Left hindlimb (tissue), 1 donor: Measurements from ENCODE around the gene TLE2.

Source experiments
- DNase-seq: peaks from one replicate; pipeline ENCODE4 v3.0.0-alpha.2; 2018

Gene TLE2

GRCh38 chr19:3029065-3029923 is at the start of gene TLE2:
TLE2 (minus strand) TSS chr19:3029280; CDS start chr19:3028904, 376 bp downstream.
- DNase-seq: no peak

- peak; percentile 44 for DNase-seq
Observed at GRCh38 chr19:3075605-3076431, 46.7 kb upstream of the TLE2 start.

DNA sequence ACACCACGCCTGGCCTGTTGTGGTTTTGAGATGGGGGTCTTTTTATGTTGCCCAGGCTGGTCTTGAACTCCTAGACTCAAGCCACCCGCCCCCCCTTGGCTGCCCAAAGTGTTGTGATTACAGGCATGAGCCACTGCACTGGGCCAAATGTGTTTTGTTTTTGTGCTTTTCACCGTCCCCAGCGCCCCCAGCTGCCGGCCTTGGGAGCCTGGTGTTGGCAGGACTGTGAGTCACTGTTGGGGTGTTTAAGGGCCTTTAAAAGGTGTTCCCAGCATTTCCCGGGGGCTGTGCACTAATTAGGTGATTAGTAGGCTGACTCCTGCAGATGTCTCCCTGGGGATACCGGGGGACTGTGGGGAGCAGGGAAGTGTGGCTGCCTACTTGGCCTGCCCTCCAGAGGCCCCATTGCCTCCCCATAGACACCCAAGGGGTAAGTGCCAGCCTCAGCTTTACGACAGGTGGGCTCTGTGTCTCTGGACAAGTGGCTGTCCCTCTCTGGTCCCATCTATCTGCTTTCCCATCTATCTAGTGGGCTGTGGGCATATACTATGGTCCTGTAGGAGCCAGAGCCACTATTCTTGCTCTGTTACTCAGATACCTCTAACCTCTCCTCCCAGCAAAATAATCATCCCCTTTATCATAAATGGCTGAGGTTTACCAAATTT is 45.0 kb upstream of the TLE2 start:
- no peak for DNase-seq

DNA sequence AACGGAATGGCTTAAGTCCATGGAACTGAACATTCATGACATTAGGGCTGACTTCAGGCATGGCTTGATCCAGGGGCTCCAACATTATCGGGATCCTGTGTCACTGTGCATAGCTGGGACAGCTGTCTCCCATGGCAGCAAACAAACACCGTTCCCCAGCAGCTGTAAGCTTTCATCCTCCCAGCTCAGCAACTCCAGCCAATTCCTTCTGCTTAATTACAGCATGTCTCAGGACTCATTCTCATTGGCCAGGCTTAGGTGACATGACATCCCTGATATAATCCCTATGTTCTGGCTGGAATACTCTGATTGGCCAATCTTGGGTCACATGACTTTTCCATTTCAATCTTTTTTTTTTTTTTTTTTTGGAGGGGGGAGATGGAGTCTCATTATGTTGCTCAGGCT is 44.1 kb upstream of the TLE2 start:
- DNase-seq: peak; percentile 67

GRCh38 chr19:3071768-3072167 is 42.7 kb upstream of the TLE2 start:
- peak; percentile 21 for DNase-seq

DNA sequence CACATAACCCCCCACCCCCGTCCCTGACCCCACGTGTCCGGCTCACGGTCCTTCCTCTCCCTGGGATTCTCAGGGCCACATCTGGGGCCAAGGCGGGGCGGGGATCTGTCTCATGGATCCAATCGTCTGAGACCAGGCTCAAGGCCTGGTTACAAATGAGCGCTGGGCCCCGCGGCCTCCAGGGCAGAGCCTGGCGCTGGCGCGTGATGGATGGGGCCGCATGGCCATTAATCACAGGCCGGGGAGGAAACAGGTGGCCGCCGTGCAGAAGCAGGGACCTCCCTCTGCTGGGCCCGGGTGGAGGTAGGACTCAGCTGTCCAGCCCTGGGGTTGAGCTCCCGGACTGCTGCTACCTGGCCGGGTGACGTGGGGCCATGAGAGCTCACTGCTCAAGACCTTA is 39.0 kb upstream of the TLE2 start:
- DNase-seq: peak; percentile 52

DNA sequence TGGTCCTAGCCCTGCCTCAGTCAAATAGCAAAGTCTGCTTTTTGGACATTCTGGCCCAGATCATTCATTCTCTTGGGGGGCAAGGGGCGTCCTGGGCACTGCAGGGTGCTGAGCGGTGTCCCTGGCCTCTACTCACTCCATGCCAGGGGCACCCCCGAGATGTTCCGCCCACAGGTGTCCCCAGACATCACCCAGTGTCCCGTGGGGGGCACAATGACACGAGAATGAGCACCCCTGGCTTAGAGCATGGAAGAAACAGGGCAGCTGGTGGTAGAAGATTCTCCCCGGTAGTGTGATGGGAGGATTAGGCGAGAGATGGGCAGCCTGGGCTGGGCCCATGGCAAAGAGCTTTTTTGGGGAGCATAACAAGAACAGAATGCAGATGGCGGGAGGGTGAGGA is 38.5 kb upstream of the TLE2 start:
- no peak for DNase-seq

DNA sequence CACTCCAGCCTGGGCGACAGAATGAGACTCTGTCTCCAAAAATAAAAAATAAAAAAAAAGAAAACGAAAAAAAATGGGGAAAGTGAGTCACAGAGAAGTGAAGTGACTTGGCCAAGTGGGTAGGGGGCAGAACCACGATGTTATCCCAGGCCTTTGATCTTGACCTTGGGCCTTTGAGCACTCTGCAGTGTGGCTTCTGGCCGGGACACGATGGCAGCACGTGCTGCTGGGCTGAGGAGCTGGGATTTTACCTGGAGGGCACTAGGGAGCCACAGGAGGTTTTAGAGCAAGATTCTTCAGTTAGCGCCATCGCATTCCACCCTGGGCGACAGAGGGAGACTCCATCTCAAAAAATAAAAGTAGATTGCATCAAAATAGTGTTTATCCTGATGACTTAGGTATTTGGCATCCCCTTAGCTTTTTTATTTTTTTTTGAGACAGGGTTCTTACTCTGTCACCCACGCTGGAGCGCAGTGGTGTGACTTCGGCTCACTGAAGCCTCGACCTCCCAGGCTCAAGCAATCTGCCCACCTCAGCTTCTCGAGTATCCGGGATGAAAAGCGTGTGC is 37.5 kb upstream of the TLE2 start:
- DNase-seq: no peak

- DNase-seq: peak; percentile 16
Observed at GRCh38 chr19:3065675-3066357, 36.7 kb upstream of the TLE2 start.

DNA sequence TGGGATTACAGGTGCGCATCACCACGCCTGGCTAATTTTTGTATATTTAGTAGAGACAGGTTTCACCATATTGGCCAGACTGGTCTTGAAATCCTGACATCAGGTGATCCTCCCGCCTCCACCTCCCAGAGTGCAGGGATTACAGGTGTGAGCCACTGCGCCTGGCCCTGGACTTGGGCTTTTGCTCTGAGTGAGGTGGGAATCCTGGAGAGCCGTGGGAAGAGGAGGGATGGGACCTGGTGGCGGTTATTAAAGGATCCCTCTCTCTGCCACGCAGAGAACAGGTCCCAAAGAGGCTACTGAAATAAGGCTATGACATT is 34.9 kb upstream of the TLE2 start:
- peak; percentile 22 for DNase-seq

- DNase-seq: peak; percentile 70
Observed at GRCh38 chr19:3062165-3063105, 33.4 kb upstream of the TLE2 start, which contains the start of gene TLE5. TLE5 (minus strand) TSS chr19:3062495; CDS start chr19:3062200, 295 bp downstream.

DNA sequence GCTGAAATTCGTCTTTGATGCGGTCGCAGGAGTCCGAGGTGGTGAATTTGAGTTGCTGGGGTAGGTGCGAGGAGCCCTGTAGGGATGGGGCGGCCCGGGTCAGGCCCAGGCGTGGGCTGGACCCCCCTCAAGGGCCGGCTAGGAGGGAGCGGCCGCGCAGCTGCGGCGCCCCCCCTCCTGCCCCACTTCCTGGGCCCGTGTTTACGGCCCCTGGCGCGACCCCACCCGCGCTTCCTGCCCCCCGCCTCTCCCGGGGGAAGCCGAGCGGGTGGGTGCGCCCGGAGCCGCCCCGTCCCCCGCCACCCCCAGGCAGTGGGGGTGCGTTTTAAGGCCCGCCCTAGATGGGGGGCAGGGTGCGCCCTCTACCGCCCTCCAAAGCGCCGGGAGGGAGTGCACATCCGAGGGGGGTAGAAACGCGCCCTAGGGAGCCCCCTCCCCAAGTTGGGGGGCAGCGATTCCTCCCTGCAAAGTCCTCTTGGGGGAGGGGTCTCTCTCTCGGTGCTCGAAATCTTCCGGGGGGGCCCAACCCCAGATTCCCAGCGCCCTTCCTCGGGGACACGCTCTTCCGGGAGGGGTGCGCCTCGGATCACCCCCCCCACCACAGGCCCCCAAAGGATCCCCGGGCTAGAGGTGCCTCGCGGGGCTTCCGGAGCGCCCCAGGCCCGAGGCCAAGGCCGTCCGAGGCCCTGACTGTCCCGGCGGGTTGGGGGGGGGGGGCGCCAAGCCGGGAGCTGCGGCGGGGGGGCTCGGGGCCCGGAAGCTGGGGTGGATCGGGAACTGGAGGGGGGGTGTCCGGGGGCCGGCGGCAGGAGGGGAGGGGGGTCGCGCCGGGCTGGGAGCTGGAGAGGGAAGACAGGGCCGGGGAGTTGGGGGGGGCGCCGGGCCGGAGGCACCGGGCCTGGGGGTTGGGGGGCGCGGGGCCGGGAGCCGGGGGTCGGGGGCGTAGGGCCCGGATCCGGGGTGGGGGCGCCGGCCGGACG is 32.4 kb upstream of the TLE2 start:
- DNase-seq: peak; percentile 62

DNA sequence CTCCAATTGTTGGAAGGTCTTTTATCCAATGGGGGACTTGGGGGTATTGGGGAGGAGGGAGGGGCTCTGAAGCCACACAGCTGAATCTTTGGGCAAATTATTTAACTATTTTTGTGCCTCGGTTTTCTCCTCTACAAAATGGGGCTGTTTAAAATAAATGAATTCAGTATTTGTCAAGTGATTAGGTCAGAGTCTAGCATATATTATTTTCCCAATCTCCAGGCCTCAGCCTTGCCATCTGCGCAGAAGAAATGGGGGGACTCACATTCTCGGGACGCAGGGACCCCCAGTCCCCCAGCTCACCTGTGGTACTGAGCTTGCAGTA is 31.7 kb upstream of the TLE2 start:
- no peak for DNase-seq

DNA sequence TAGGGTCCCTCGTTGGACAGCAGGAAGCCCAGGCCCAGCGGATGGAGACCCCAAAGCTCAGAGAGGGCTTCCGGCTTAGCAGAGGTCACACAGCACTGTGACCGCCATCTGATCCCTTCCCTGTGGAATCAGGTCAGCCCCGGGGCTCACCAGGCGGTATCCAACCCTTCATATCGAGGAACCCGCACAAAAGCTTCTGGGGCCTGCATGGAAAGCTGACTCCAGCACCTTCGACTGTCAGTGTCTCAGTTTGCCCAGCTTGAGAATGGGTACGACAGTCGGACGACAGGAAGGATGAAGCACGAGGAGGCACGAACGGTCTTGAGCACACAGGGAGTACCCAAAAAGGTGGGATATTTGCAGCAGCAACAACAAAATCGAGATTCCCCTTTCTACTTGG is 30.6 kb upstream of the TLE2 start:
- DNase-seq: peak; percentile 21

GRCh38 chr19:3058821-3059314 is 29.8 kb upstream of the TLE2 start:
- no peak for DNase-seq

GRCh38 chr19:3058009-3058820 is 29.1 kb upstream of the TLE2 start:
- DNase-seq: peak; percentile 27

DNA sequence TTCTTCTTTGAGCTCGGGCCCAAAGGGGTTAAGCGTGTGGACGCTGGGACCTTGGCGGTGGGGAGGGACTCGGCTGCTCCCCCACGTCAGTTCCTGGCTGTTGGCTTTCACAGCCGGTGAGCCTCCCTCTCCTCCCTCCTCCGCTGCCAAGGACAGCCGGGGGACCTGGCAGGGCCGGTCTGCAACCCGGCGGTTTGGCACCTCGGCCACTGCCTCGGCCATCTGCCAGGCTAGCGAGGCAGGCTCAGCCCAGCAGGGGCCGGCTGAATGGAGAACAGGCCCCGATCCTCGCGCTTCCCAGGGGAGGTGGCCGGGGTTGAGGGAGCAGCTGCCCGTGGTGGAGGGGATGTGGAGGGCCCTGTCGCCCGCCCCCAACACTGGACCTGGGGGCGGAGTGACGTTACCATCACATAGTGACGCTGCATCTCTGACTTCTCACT is 28.2 kb upstream of the TLE2 start:
- peak; percentile 95 for DNase-seq

- no peak for DNase-seq
Observed at GRCh38 chr19:3056417-3057088, 27.5 kb upstream of the TLE2 start.
